CD4-positive, alpha-beta T cell (primary cell): ENCODE results near the gene DLK1. TPM values are rescaled to one million over a fixed set of nuclear protein-coding genes. Genes with fewer than 3 reads are reported as not detected.
A peak's percentile ranks its signal among the peaks of the same experiment; 100 is the strongest.

ENCODE experiments used
- ATAC-seq: fragments of 200-7000 bp; cut with Tn5 transposase; one replicate; pipeline ENCODE4 v1.10.0; 2022; ENCODE audit warnings: mild to moderate bottlenecking; ENCODE audit not compliant: poor library complexity
- CTCF ChIA-PET: fragments of 350-600 bp; sonication (Branson Sonifier 250); formaldehyde crosslinking; loops from one replicate; lab custom pipeline; 2021; ENCODE audit warnings: antibody characterized with exemption, inconsistent platforms; lab: Charles Lee
- POLR2A ChIA-PET: fragments of 350-600 bp; sonication (Branson Sonifier 250); formaldehyde crosslinking; loops from one replicate; lab custom pipeline; 2021; ENCODE audit warnings: antibody characterized with exemption, inconsistent platforms; lab: Charles Lee
- DNase-seq, 14 experiments: peaks; one replicate each; pipeline ENCODE4 v3.0.0-alpha.2; 2013 to 2020; ENCODE audit warnings: mixed read lengths in 2 of 14
- H3K27ac ChIP-seq, 2 donors: one replicate each; pipeline versions ENCODE4 v1.5.1 to v1.7.0; 2013; ENCODE audit warnings: low read length in 2 of 2, low read depth in 1 of 2, mild to moderate bottlenecking in 1 of 2
- H3K27me3 ChIP-seq, 2 experiments: 1 replicate in 1 of 2; 2 replicates in 1 of 2; pipeline versions ENCODE4 v1.6.1 to v1.7.0; 2013; ENCODE audit warnings: low read length in 2 of 2, control low read depth in 1 of 2, mild to moderate bottlenecking in 1 of 2, moderate library complexity in 1 of 2; ENCODE audit not compliant: insufficient read depth in 2 of 2, control insufficient read depth in 1 of 2
- H3K36me3 ChIP-seq: one replicate; pipeline ENCODE4 v1.6.1; 2013; ENCODE audit warnings: low read length, control low read depth; ENCODE audit not compliant: insufficient read depth
- H3K4me1 ChIP-seq: one replicate; pipeline ENCODE4 v1.6.1; 2013; ENCODE audit warnings: low read length, control low read depth; ENCODE audit not compliant: insufficient read depth
- H3K4me3 ChIP-seq: one replicate; pipeline ENCODE4 v1.5.1; 2013; ENCODE audit warnings: mild to moderate bottlenecking, low read length, moderate library complexity
- H3K9me3 ChIP-seq, 2 experiments: 1 replicate in 1 of 2; 2 replicates in 1 of 2; pipeline versions ENCODE4 v1.6.1 to v1.7.0; 2013; ENCODE audit warnings: low read length in 2 of 2, mild to moderate bottlenecking in 2 of 2, control low read depth in 1 of 2, moderate library complexity in 1 of 2; ENCODE audit not compliant: control insufficient read depth in 1 of 2, insufficient read depth in 1 of 2
- H3K27ac Mint-ChIP-seq: one replicate; pipeline ENCODE4 v1.8.0; 2020; ENCODE audit warnings: mixed read lengths
- H3K27me3 Mint-ChIP-seq: one replicate; pipeline ENCODE4 v1.8.0; 2021; ENCODE audit warnings: mixed read lengths
- H3K36me3 Mint-ChIP-seq: one replicate; pipeline ENCODE4 v1.8.0; 2021; ENCODE audit warnings: low read depth, mixed read lengths
- H3K4me1 Mint-ChIP-seq: one replicate; pipeline ENCODE4 v1.8.0; 2021; ENCODE audit warnings: low read depth, mixed read lengths
- H3K4me3 Mint-ChIP-seq: one replicate; pipeline ENCODE4 v1.8.0; 2020; ENCODE audit warnings: mild to moderate bottlenecking, mixed read lengths
- H3K9me3 Mint-ChIP-seq: one replicate; pipeline ENCODE4 v1.8.0; 2020; ENCODE audit warnings: mixed read lengths
- CTCF ChIP-seq: fragments of 200-600 bp; IDR thresholded peaks from one replicate; pipeline ENCODE4 v1.8.0; 2022; ENCODE audit warnings: antibody characterized with exemption, mild to moderate bottlenecking
- intact Hi-C, 2 experiments: fragments of 100-400 bp; cut with DNase I in 1 of 2; cut with micrococcal nuclease in 1 of 2; formaldehyde crosslinking; loops; one replicate each; pipeline versions ENCODE4 v1.15.1 to v1.9.0; 2023 to 2025; cut with DNase I, micrococcal nuclease
- total RNA-seq, 174 experiments: library from RNA in 2 of 174; stranded (reverse) in 2 of 174; gene quantifications; one replicate each; pipeline ENCODE4 v1.2.3 and lab custom pipeline; 2021 to 2026

DLK1 gene
- total RNA-seq, 2 experiments from 2014 or later = not detected

- Histone ChIP-seq H3K4me1 (no peaks in the 10 kb centered on the region), H3K9me3 (no peaks in the 10 kb centered on the region), H3K36me3 (no peaks in the 10 kb centered on the region), H3K27ac (no peak overlapping the region), H3K27me3 (peaks cover 0 to 11% of the 10 kb centered on the region in 2 experiments), H3K4me3 (no peak overlapping the region)
- H3K36me3 Mint-ChIP-seq = no peaks in the 10 kb centered on the region
- DNase-seq = peak in 1 of 14 experiments; percentile 12
- ChIA-PET CTCF (no interaction called here), POLR2A (no interaction called here)
- intact Hi-C loops = no loop called here
- no peaks in the 10 kb centered on the region for H3K9me3 Mint-ChIP-seq
- no peaks in the 10 kb centered on the region for H3K4me1 Mint-ChIP-seq
- H3K27ac Mint-ChIP-seq = no peak overlapping the region
- no peak overlapping the region for H3K4me3 Mint-ChIP-seq
- peaks cover 33% of the 10 kb centered on the region for H3K27me3 Mint-ChIP-seq
- TF ChIP-seq CTCF = no peak
- ATAC-seq = no peak
Measured at GRCh38 chr14:100750762-100751699, 24.3 kb downstream of the DLK1 start.

GRCh38 chr14:100754020-100754419 is 27.3 kb downstream of the DLK1 start:
- Histone ChIP-seq H3K4me1 (no peaks in the 10 kb centered on the region), H3K9me3 (no peaks in the 10 kb centered on the region), H3K36me3 (no peaks in the 10 kb centered on the region), H3K27me3 (peaks cover 0 to 11% of the 10 kb centered on the region in 2 experiments), H3K27ac (no peak overlapping the region), H3K4me3 (no peak overlapping the region)
- Mint-ChIP-seq H3K27me3 (peaks cover 33% of the 10 kb centered on the region), H3K27ac (no peak overlapping the region), H3K4me3 (no peak overlapping the region), H3K4me1 (no peaks in the 10 kb centered on the region), H3K9me3 (no peaks in the 10 kb centered on the region), H3K36me3 (no peaks in the 10 kb centered on the region)
- DNase-seq (no peak), ATAC-seq (no peak)
- intact Hi-C loops = no loop called here
- ChIA-PET POLR2A (no interaction called here), CTCF (no interaction called here)
- no peak for TF ChIP-seq CTCF

- Histone ChIP-seq H3K27me3 (peaks cover 0 to 11% of the 10 kb centered on the region in 2 experiments), H3K4me3 (no peak overlapping the region), H3K4me1 (no peaks in the 10 kb centered on the region), H3K36me3 (no peaks in the 10 kb centered on the region), H3K9me3 (no peaks in the 10 kb centered on the region), H3K27ac (no peak overlapping the region)
- no peaks in the 10 kb centered on the region for H3K9me3 Mint-ChIP-seq
- H3K36me3 Mint-ChIP-seq = no peaks in the 10 kb centered on the region
- H3K27me3 Mint-ChIP-seq = peaks cover 30% of the 10 kb centered on the region
- no peak for TF ChIP-seq CTCF
- H3K4me3 Mint-ChIP-seq = no peak overlapping the region
- ATAC-seq (no peak), DNase-seq (no peak)
- ChIA-PET CTCF (no interaction called here), POLR2A (no interaction called here)
- H3K27ac Mint-ChIP-seq = no peak overlapping the region
- no peaks in the 10 kb centered on the region for H3K4me1 Mint-ChIP-seq
- intact Hi-C loops = no loop called here
Measured at GRCh38 chr14:100755649-100756048, 29.0 kb downstream of the DLK1 start.
